Inferior parietal cortex (tissue), 1 donor: ENCODE results near the gene TSC22D3.
A peak's percentile ranks its signal among the peaks of the same experiment; 100 is the strongest.
"Not testable (repeated sequence)": the region's sequence is repeated elsewhere in the genome, so short reads cannot be mapped to it uniquely, and the experiment has no call there.

Experiments used
- DNase-seq: peaks from one replicate; pipeline ENCODE4 v3.0.0-alpha.2; 2016; ENCODE audit errors: extremely low spot score

The TSC22D3 gene

DNA sequence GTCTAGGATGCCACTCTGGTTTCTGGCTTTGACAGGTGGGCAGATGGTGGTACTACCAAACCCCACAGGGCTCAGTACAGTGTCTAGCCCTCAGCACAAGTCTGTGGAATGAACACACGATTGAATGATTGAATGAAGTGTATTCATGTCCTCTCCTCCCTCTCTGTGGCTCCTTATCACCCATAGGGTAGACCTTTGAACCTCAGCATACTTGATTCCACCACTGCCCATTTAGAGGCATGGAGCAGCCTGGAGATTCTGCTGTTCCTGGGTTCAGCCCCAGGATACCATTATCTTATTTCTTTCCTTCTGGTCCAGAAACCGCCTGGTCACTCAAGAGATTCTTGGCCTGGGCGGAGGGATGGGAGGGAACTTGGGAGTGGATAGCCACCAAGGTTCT lies 93.3 kb downstream of the TSC22D3 start:
- DNase-seq, result no peak

- DNase-seq, result no peak
Observed at GRCh38 chrX:107678957-107679740, 96.4 kb downstream of the TSC22D3 start.

DNA sequence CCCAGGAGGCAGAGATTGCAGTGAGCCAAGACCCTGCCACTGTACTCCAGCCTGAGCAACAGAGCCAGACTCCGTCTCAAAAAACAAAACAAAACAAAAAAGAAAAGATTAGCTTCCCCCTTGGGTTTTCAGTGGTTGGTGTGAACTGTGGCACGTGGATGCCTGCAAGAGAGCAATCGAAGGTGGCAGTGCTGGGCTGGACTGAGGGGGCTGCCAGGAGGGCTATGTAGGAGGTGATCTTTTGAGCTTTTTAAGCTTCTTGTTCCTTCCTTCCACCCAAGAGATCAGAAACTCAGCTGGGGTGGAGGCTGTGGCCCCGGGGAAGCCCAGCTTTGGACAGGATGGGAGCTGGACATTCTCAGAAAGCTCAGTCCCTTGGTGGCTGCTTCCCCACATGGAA lies 97.7 kb downstream of the TSC22D3 start:
- no peak for DNase-seq

GRCh38 chrX:107677501-107677901 lies 98.1 kb downstream of the TSC22D3 start:
- DNase-seq, result no peak

DNA sequence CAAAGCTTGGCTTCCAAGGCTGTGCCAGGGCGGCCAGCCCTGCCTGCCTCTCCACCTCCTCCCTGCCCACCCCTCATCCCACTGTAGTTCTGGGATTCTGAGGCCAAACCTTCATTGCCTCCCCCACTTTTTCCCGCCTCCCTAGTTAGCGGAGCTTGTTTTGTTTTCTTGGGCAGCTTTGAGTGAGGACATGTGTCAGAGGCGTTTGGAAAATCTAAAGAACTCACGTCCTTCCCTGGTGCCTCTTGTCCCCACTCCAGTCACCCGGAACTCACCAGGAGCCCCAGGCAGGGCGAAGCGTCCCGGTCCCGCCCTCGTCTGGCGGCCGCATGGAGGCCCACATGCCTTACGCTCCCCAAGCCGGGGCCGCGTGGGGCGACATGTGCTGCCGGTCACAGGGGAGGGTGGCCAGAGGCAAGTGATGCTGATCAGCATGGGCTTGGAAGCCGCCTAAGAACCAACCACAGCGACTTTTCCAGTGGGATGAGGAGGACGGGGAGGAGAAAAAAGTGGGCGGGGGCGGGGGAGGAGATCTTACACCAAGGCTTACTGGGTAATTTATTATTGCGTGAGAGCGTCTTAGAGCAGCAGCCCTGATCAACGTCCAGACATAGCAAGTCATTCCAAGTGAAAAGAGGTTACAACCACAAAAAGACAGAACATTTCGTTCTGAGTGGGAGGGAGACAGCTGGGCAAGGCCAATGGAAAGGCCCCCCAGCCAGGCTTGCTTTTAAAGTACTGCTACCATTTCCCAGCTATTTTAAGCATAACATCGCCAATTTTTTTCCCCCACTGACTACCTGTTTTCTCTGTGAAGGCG lies 98.8 kb downstream of the TSC22D3 start:
- peak; percentile 21 for DNase-seq

- DNase-seq, result peak; percentile 11
Observed at GRCh38 chrX:107675823-107676555, 99.6 kb downstream of the TSC22D3 start.

GRCh38 chrX:107675365-107675654 lies 100.3 kb downstream of the TSC22D3 start:
- no peak for DNase-seq

GRCh38 chrX:107674480-107675364 lies 100.9 kb downstream of the TSC22D3 start:
- no peak for DNase-seq

DNA sequence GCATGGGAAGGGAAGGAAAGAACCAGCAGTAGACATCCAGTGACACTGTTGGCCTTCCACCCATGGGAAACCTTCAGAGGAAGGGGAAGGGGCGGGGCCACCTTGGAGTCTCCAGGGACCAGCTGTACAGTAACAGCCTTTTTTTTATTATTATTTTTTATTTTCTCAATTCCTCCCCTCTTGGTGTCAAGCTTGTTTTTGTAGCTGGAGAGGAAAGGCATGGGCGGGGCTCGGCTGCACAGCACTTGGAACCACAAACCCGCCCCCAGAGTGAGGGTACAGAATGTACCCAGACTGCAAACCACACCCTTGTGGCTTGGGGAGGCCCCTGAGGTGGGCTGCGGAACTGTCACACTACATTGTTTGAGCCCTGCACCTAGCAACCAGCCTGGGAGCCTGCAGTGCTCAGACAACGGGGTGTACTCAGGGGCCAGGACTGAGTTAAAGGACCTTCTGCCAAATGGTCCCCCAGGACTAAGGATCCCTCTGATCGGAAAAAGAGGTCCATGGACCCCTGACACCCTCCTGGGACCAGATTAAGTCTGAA lies 101.6 kb downstream of the TSC22D3 start:
- DNase-seq, result no peak

DNA sequence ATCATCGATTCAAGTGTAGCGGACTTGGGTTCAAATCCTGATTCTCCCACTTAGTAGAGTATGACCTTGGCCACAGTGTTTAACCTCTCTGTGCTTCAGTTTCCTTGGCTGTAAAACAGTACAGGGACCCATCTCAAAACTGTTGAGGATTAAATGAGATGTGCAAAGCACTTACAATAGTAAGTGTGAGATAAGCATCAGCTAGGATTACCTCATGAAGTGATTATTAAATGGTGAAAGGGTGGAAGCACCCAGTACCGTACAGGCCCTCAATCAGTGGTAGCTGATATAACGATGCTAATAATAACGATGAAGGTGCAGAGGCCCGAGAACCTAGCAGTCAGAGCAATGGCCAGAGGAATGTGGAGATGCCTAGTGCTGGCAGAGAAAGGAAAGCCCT lies 102.2 kb downstream of the TSC22D3 start:
- DNase-seq, result no peak

DNA sequence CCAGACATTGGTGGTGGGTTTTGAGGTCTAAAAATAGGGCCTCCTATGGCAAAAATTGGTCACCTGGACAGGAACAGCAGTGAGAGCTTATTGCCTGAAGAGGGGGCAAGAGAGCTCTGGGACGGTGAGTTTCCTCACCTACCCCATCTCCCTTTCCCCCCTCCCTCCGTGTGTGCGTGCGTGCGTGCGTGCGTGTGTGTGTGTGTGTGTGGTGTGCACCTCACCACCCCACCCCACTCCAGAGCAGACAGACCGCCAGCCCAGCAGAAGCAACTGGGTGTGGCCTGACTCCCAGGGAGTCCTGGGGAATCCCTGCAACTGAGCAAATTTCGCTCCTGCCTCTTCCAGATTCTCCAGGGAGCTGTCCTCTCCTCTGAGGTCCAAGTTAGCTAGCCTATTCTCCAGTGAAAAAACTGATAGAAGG lies 102.6 kb downstream of the TSC22D3 start:
- peak; percentile 37 for DNase-seq

DNA sequence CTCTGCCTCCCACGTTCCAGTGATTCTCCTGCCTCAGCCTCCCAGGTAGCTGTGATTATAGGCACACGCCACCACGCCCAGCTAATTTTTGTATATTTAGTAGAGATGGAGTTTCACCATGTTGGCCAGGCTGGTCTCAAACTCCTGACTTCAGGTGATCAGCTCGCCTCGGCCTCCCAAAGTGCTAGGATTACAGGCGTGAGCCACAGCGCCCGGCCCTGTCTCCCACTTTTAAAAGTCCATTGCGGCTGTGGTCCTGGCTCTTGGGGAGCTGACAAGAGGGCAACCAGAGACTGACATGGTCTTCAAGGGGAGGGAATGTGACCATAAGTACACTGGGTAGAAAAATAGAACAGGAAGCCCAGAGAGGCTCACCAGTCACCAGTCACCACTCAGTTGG lies 104.3 kb downstream of the TSC22D3 start:
- DNase-seq, result not testable (repeated sequence)

DNA sequence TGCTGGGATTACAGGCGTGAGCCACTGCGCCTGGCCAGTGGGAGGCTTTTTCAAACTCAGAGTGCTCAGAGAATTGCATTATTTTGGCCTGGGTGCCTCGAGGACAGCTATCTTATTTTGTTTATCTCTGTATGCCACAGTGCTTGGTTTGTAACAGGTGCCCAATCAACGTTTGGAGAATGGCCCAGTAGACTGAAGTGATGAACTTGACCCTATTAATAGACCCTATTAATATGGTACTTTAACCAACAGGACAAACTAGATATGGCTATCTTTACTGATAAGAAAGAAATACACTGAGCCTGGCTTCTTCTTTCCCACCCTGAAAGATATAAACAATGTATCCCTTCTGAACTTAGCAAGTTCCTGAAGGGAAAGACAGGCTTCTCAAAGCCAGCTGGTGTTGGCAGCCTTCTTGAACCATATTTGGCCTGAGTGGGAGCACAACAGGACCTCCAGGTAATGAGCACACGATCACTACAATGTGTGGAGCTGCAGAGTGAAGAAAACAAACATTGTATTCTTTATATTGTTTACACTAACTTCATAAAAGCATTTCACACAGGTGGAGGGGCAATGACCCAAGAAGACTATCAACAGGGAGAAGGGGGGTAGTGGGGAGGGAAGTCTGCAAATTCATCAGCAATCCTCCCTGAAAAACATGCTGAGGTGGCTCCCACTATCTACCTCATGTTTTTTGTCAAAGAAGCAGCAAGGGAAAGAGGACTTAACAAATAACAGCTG lies 105.5 kb downstream of the TSC22D3 start:
- DNase-seq, result no peak

DNA sequence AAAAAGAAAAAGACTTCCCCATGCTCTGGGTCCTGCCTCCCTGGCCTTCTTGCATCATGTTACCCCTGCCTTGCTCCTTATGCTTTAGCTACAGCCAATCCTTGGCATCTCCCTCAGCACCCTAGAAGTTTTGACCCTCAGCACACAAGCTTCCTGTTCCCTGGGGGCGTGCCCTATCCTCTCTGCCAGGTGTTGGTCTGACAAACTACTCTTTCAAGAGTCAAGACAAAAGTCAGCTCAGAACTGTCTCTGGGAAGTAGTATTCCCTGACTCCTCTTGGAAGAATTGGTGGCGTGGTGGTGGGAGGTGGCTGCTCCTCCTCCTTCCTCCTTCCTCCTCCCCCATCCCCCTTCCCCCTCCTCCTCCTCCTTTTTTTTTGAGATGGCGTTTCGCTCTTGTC lies 106.3 kb downstream of the TSC22D3 start:
- DNase-seq, result no peak

DNA sequence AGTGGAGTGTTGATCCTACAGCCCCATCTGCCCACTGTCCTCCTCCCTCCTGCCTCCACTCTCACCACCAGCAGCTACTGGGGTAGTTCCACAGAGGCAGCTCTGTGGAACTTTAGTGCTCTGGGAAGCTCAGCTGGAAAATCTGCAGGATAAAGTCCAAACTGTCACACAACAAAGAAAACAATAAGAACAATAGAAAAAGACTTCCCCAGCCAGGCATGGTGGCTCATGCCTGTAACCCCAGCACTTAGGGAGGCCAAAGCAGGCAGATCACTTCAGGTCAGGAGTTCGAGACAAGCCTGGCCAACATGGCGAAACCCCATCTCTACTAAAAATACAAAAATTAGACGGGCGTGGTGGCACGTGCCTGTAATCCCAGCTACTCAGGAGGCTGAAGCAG lies 106.9 kb downstream of the TSC22D3 start:
- DNase-seq, result not testable (repeated sequence)

DNA sequence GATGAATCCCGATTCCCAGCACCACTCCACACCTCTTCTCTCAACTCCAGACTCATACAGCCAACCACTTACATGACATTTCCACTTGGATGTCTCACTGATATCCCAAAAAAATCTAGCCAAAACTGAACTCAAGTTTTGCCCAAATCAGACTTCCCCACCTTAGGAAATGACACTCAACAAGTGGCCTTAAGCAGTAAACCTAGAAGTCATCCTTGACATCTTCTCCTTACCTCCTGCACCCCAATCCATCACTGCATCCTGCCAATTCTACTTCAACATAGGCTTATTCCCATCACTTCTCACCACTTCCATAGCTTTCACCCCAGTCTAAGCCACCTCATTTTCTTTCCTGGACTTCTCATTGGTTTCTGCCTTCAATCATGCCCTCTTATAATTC lies 108.2 kb downstream of the TSC22D3 start:
- no peak for DNase-seq

DNA sequence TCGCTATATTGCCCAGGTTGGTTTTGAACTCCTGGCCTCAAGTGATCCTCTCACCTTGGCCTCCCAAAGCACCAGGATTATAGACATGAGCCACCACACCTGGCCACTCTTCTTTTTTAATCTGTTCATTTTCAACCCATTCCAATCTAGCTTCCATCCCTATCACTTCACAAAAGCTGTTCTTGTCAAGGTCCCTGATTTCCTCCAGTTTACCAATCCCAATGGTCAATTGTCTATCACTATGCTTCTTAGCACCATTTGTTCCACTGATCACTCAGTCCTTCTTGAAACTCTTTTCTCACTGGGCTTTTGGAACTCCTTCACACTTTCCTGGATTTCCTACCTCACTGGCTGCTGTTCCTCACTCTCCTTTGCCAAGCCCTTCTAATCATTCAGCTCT lies 108.7 kb downstream of the TSC22D3 start:
- DNase-seq, result no peak
